Upper lobe of left lung (tissue), 6 donors: Measurements from ENCODE around the gene BACE2. TPM values are rescaled to one million over a fixed set of nuclear protein-coding genes. Genes with fewer than 3 reads are reported as not detected.

Experiments used
- ATAC-seq, 2 donors: fragments of 200-7000 bp; cut with Tn5 transposase; one replicate each; pipeline ENCODE4 v1.9.1; 2022; ENCODE audit warnings: mild to moderate bottlenecking in 2 of 2, moderate library complexity in 2 of 2; ENCODE audit not compliant: low FRiP score in 2 of 2
- DNase-seq, 2 donors: peaks; one replicate each; pipeline ENCODE4 v3.0.0-alpha.2; 2019 to 2020
- H3K27ac ChIP-seq, 4 donors: fragments of 200-600 bp; sonication (generic); one replicate each; pipeline ENCODE4 v1.5.1; 2016 to 2019
- H3K27me3 ChIP-seq, 4 donors: fragments of 200-600 bp; sonication (generic); one replicate each; pipeline ENCODE4 v1.5.1; 2017 to 2019
- H3K36me3 ChIP-seq, 4 donors: fragments of 200-600 bp; sonication (generic); one replicate each; pipeline ENCODE4 v1.5.1; 2016 to 2019
- H3K4me1 ChIP-seq, 4 donors: fragments of 200-600 bp; sonication (generic); one replicate each; pipeline ENCODE4 v1.5.1; 2018 to 2019
- H3K4me3 ChIP-seq, 4 donors: fragments of 200-600 bp; sonication (generic); one replicate each; pipeline ENCODE4 v1.5.1; 2017 to 2019; ENCODE audit warnings: mild to moderate bottlenecking in 2 of 4, moderate library complexity in 1 of 4
- H3K9me3 ChIP-seq, 4 donors: fragments of 200-600 bp; sonication (generic); one replicate each; pipeline ENCODE4 v1.5.1; 2018 to 2019
- CTCF ChIP-seq, 6 experiments: fragments of 450-650 bp in 4 of 6; fragments of 200-600 bp in 2 of 6; sonication (generic) in 2 of 6; IDR thresholded peaks; one replicate each; pipeline ENCODE4 v1.5.1; 2016 to 2019; ENCODE audit warnings: antibody characterized with exemption in 6 of 6
- EP300 ChIP-seq, 4 donors: sonication (generic); formaldehyde crosslinking; IDR thresholded peaks; one replicate each; pipeline ENCODE4 v1.5.1; 2017; ENCODE audit warnings: antibody characterized with exemption in 4 of 4, control low read depth in 2 of 4
- POLR2A ChIP-seq, 4 donors: fragments of 450-650 bp; IDR thresholded peaks; one replicate each; pipeline ENCODE4 v1.5.1; 2016 to 2017; ENCODE audit warnings: antibody characterized with exemption in 4 of 4, mild to moderate bottlenecking in 2 of 4
- POLR2AphosphoS5 ChIP-seq, 2 donors: sonication (generic); formaldehyde crosslinking; IDR thresholded peaks; one replicate each; pipeline ENCODE4 v1.5.1; 2017; ENCODE audit warnings: antibody characterized with exemption in 2 of 2
- WGBS, 2 donors: methylation state at CpG; one replicate each; pipeline ENCODE4 v1.1.5; 2017 to 2018; 5-methylcytosine and 5-hydroxymethylcytosine counted together
- total RNA-seq, 6 donors: library from RNA; depleted of rRNA in 4 of 6; stranded (reverse); fragments of >200 nt in 4 of 6; gene quantifications; one replicate each; pipeline versions ENCODE4 v1.1.0 to v1.2.1, GENCODE V29; 2016 to 2021
- donor health status: DM: no; HTN: no; CAD: no; lungs with moderate emphysema.
- donor health status: DM: no; HTN: yes; CAD: no; lungs with severe emphysema.

The BACE2 gene
- total RNA-seq, 6 donors from 2014 or later, result 15.1 to 43.0 (median 26.3) TPM

GRCh38 chr21:41228492-41228891, 60.5 kb downstream of the BACE2 start:
- H3K4me1 ChIP-seq, result no peaks in the 10 kb centered on the region
- no peak overlapping the region for H3K4me3 ChIP-seq
- WGBS, 2 donors, result 78 to 81% methylated on average over 5 of the region's 5 CpGs
- H3K9me3 ChIP-seq, result no peaks in the 10 kb centered on the region
- H3K27me3 ChIP-seq, result no peaks in the 10 kb centered on the region
- H3K27ac ChIP-seq, result no peak overlapping the region
- ATAC-seq (no peak), DNase-seq (no peak)
- peaks cover 0 to 17% (median 0%) of the 10 kb centered on the region in 4 donors for H3K36me3 ChIP-seq
- no peak for TF ChIP-seq EP300 (IDR thresholded peaks at IDR 0.05)
- no peak for TF ChIP-seq CTCF (IDR thresholded peaks at IDR 0.05)
- no peak for TF ChIP-seq POLR2AphosphoS5 (IDR thresholded peaks at IDR 0.05)
- TF ChIP-seq POLR2A (IDR thresholded peaks at IDR 0.05), result no peak

- TF ChIP-seq POLR2A (IDR thresholded peaks at IDR 0.05) (no peak), POLR2AphosphoS5 (IDR thresholded peaks at IDR 0.05) (no peak), EP300 (IDR thresholded peaks at IDR 0.05) (no peak), CTCF (IDR thresholded peaks at IDR 0.05) (no peak)
- ATAC-seq, result no peak
- WGBS, 2 donors, result 76 to 89% methylated on average over 7 of the region's 7 CpGs
- Histone ChIP-seq H3K9me3 (no peaks in the 10 kb centered on the region), H3K4me3 (no peak overlapping the region), H3K4me1 (no peaks in the 10 kb centered on the region), H3K27me3 (no peaks in the 10 kb centered on the region), H3K27ac (no peak overlapping the region), H3K36me3 (peaks cover 0 to 17% (median 0%) of the 10 kb centered on the region in 4 donors)
- DNase-seq, result no peak
These were observed 61.0 kb downstream of the BACE2 start for GRCh38 chr21:41228958-41229357.

DNA sequence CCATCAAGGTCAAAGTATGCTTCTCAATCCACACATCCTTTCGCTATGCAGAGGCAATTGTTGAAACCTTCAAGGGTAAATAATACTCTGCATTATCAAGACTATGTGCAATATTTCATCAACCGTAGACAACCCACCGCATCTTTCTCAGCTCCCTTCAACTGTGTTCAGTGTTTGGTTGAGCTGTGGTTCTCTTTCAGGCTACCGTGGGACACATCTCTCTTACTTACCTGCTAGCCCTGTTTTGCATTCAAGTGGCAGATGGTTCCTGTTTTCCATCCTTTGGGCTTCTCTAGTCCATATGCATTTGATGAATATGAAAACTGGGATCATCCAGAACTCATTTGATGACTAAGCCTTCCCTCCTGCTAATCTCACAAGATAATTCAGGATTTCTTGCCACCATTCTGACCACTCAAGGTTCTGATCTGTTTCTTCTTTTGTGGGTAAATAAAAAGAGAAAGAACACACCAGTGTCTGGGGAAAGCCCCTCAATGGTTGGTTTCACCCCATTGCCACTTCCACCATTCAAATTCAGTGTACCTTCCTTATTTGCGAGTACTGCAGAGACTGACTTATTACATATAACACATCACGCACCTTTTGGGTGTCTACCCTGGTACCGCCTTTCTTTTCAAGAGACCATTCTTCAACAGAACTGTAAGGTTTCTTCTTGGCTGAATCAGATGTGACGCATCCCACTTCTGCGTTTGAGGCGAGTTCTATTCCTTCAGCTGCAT, 61.7 kb downstream of the BACE2 start:
- peaks cover 0 to 17% (median 0%) of the 10 kb centered on the region in 4 donors for H3K36me3 ChIP-seq
- no peak for TF ChIP-seq CTCF (IDR thresholded peaks at IDR 0.05)
- TF ChIP-seq POLR2AphosphoS5 (IDR thresholded peaks at IDR 0.05), result no peak
- TF ChIP-seq POLR2A (IDR thresholded peaks at IDR 0.05), result no peak
- TF ChIP-seq EP300 (IDR thresholded peaks at IDR 0.05), result no peak
- no peaks in the 10 kb centered on the region for H3K9me3 ChIP-seq
- no peak overlapping the region for H3K27ac ChIP-seq
- H3K4me1 ChIP-seq, result no peaks in the 10 kb centered on the region
- DNase-seq, result no peak
- no peak for ATAC-seq
- 95 to 97% methylated on average over 10 of the region's 10 CpGs for WGBS, 2 donors
- no peaks in the 10 kb centered on the region for H3K27me3 ChIP-seq
- H3K4me3 ChIP-seq, result no peak overlapping the region

DNA sequence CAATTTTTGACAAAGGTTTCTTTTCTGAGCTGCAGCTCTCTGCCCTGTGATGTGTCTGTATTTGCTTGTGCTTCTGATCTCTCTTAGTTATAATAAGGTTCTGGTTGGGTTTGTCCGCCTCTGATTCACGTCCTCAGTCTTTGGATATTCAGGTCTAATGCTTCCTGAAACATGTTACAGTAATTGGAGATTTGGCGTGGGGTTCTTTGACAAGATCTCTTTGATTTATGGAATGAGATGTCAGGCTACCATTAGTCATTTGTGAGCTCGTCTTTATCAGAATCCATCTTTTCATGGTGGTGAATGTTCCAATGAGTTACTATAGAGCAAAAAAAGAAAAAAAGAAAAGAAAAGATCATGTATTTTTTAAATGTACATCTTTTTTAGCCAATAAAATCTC, 62.5 kb downstream of the BACE2 start:
- ATAC-seq (no peak), DNase-seq (no peak)
- Histone ChIP-seq H3K9me3 (no peaks in the 10 kb centered on the region), H3K4me1 (no peaks in the 10 kb centered on the region), H3K27ac (no peak overlapping the region), H3K4me3 (no peak overlapping the region), H3K27me3 (no peaks in the 10 kb centered on the region), H3K36me3 (peaks cover 0 to 17% (median 0%) of the 10 kb centered on the region in 4 donors)
- TF ChIP-seq POLR2A (IDR thresholded peaks at IDR 0.05), result no peak
- no peak for TF ChIP-seq EP300 (IDR thresholded peaks at IDR 0.05)
- no peak for TF ChIP-seq POLR2AphosphoS5 (IDR thresholded peaks at IDR 0.05)
- TF ChIP-seq CTCF (IDR thresholded peaks at IDR 0.05), result no peak
- WGBS, 2 donors, result 88 to 89% methylated on average over 4 of the region's 4 CpGs

- Histone ChIP-seq H3K36me3 (peaks cover 0 to 17% (median 0%) of the 10 kb centered on the region in 4 donors), H3K4me1 (no peaks in the 10 kb centered on the region), H3K4me3 (no peak overlapping the region), H3K9me3 (no peaks in the 10 kb centered on the region), H3K27me3 (no peaks in the 10 kb centered on the region), H3K27ac (no peak overlapping the region)
- TF ChIP-seq POLR2AphosphoS5 (IDR thresholded peaks at IDR 0.05) (no peak), POLR2A (IDR thresholded peaks at IDR 0.05) (no peak), CTCF (IDR thresholded peaks at IDR 0.05) (no peak), EP300 (IDR thresholded peaks at IDR 0.05) (no peak)
- DNase-seq (no peak), ATAC-seq (no peak)
- 86 to 91% methylated on average over 6 of the region's 6 CpGs for WGBS, 2 donors
These were observed 63.1 kb downstream of the BACE2 start for GRCh38 chr21:41231060-41231459.
